K562 (cell line): ENCODE results near the gene ZFYVE1. TPM values are rescaled to one million over a fixed set of nuclear protein-coding genes. Genes with fewer than 3 reads are reported as not detected.

Experiments used
- ATAC-seq: fragments of 200-7000 bp; cut with Tn5 transposase; 3 replicates; pipeline ENCODE4 v1.9.1; 2020; ENCODE audit warnings: moderate library complexity
- BruUV-seq: library from RNA; stranded (reverse); fragments of 400-500 nt; replicated peaks from 2 replicates; lab custom pipeline; 2021; lab: Mats Ljungman, UMichigan
- CTCF ChIA-PET: fragments of 300-600 bp; formaldehyde crosslinking; extraction: SDS; loops from one replicate; lab custom pipeline; 2021; ENCODE audit warnings: low intra/inter-chr PET ratio; lab: Yijun Ruan, JAX
- POLR2A ChIA-PET: fragments of 300-600, 350-650 bp; sonication (Branson Sonifier 250); formaldehyde crosslinking; extraction: SDS; loops from one replicate; lab custom pipeline; 2021; ENCODE audit warnings: antibody characterized with exemption, inconsistent platforms; lab: Yijun Ruan, JAX
- DNase-seq, 4 experiments: peaks; one replicate each; pipeline versions ENCODE4 v3.0.0 to v3.0.0-alpha.2; 2011 to 2018; ENCODE audit warnings: low spot score in 3 of 4, mixed read lengths in 3 of 4; ENCODE audit errors: extremely low read depth in 1 of 4
- FAIRE-seq: peaks from 2 replicates; lab custom pipeline; 2011; peaks lifted over from hg19 to GRCh38; lab: Jason Lieb, UNC
- H2AFZ ChIP-seq: 2 replicates; pipeline ENCODE4 v1.6.0; 2011; ENCODE audit warnings: low read depth, low read length, control low read depth, inconsistent platforms
- H3K27ac ChIP-seq: fragments of 200-600 bp; 3 replicates; pipeline ENCODE4 v1.8.0; 2011; ENCODE audit warnings: low read depth, mild to moderate bottlenecking, control low read depth, inconsistent platforms, low read length, moderate library complexity, mixed read lengths; ENCODE audit errors: extremely low read depth
- H3K27me3 ChIP-seq, 2 experiments: fragments of 300-600 bp in 1 of 2; 2 replicates in 1 of 2; 3 replicates in 1 of 2; pipeline versions ENCODE4 v1.6.0 to v1.8.0; 2011; ENCODE audit warnings: inconsistent platforms in 2 of 2, low read length in 2 of 2, mild to moderate bottlenecking in 1 of 2, mixed read lengths in 1 of 2, moderate library complexity in 1 of 2; ENCODE audit not compliant: control insufficient read depth in 2 of 2, insufficient read depth in 2 of 2
- H3K36me3 ChIP-seq: fragments of 300-600 bp; 3 replicates; pipeline ENCODE4 v1.8.0; 2011; ENCODE audit warnings: mild to moderate bottlenecking, low read length, inconsistent platforms; ENCODE audit not compliant: control insufficient read depth, insufficient read depth
- H3K4me1 ChIP-seq, 2 experiments: fragments of 200-600 bp in 1 of 2; replicated peaks in 1 of 2; 2 replicates in 1 of 2; 3 replicates in 1 of 2; pipeline versions ENCODE4 v1.5.1 to v1.8.0; 2011; ENCODE audit warnings: inconsistent platforms in 2 of 2, low read length in 2 of 2, mild to moderate bottlenecking in 1 of 2, mixed read lengths in 1 of 2, moderate library complexity in 1 of 2; ENCODE audit not compliant: control insufficient read depth in 2 of 2, insufficient read depth in 2 of 2
- H3K4me2 ChIP-seq: 2 replicates; pipeline ENCODE4 v1.6.1; 2011; ENCODE audit warnings: low read length, control low read depth, inconsistent platforms, mixed read lengths; ENCODE audit not compliant: insufficient read depth
- H3K4me3 ChIP-seq: fragments of 200-600 bp; sonication (generic), shearing (Covaris generic); 2 replicates; pipeline ENCODE4 v1.5.1; 2016; ENCODE audit warnings: control low read depth, inconsistent platforms
- H3K79me2 ChIP-seq: fragments of 200-600 bp; 3 replicates; pipeline ENCODE4 v1.8.0; 2011; ENCODE audit warnings: low read length, inconsistent platforms; ENCODE audit not compliant: control insufficient read depth, insufficient read depth
- H3K9ac ChIP-seq, 2 experiments: 2 replicates each; pipeline versions ENCODE4 v1.6.0 to v1.6.1; 2011; ENCODE audit warnings: low read depth in 2 of 2, low read length in 2 of 2, control low read depth in 1 of 2, inconsistent platforms in 1 of 2, mild to moderate bottlenecking in 1 of 2, mixed read lengths in 1 of 2; ENCODE audit not compliant: insufficient read depth in 1 of 2
- H3K9me1 ChIP-seq: one replicate; pipeline ENCODE4 v1.6.0; 2011; ENCODE audit warnings: inconsistent platforms, mild to moderate bottlenecking, low read length, moderate library complexity; ENCODE audit not compliant: control insufficient read depth, insufficient read depth
- H3K9me3 ChIP-seq: replicated peaks from 2 replicates; pipeline ENCODE4 v1.5.1; 2011; ENCODE audit warnings: low read depth, low read length, inconsistent platforms; ENCODE audit not compliant: control insufficient read depth, insufficient read depth
- H4K20me1 ChIP-seq: replicated peaks from 2 replicates; pipeline ENCODE4 v1.6.1; 2011; ENCODE audit warnings: low read length, inconsistent platforms, mixed read lengths; ENCODE audit not compliant: control insufficient read depth, insufficient read depth
- C11orf30 ChIP-seq: fragments of 450-650 bp; IDR thresholded peaks from 2 replicates; pipeline ENCODE4 v1.6.1; 2016; ENCODE audit warnings: low read depth, mild to moderate bottlenecking
- CBFB ChIP-seq: sonication (generic); formaldehyde crosslinking; IDR thresholded peaks from 2 replicates; pipeline ENCODE4 v1.4.0; 2020; ENCODE audit warnings: mild to moderate bottlenecking, missing genetic modification reagents
- HOXB6 ChIP-seq: fragments of 250-450 bp; sonication (Bioruptor Pico); IDR thresholded peaks from 2 replicates; pipeline ENCODE4 v1.5.1; 2022; ENCODE audit warnings: mild to moderate bottlenecking, borderline replicate concordance
- KAT7 ChIP-seq: sonication (generic); formaldehyde crosslinking; IDR thresholded peaks from 2 replicates; pipeline ENCODE4 v1.8.0; 2022; ENCODE audit warnings: missing genetic modification reagents, mild to moderate bottlenecking, borderline replicate concordance
- MXI1 ChIP-seq: IDR thresholded peaks from 2 replicates; pipeline ENCODE4 v1.6.1; 2011; ENCODE audit warnings: low read depth, mild to moderate bottlenecking, improper control_type of control experiment, low read length
- POLR2A ChIP-seq: fragments of 450-650 bp; conservative IDR thresholded peaks from 2 replicates; pipeline ENCODE4 v1.6.1; 2016
- SAP30 ChIP-seq: fragments of 200-600 bp; sonication (generic); IDR thresholded peaks from 2 replicates; pipeline ENCODE4 v1.6.1; 2012; ENCODE audit warnings: borderline replicate concordance, low read depth, mild to moderate bottlenecking, moderate library complexity, low read length, control low read depth, inconsistent platforms; ENCODE audit not compliant: insufficient read depth, poor library complexity, severe bottlenecking
- XRCC4 ChIP-seq: IDR thresholded peaks from one replicate; pipeline ENCODE4 v1.6.1; 2011; ENCODE audit not compliant: insufficient read depth, insufficient read length; ENCODE audit errors: extremely low read depth
- ZC3H11A ChIP-seq: IDR thresholded peaks from 2 replicates; pipeline ENCODE4 v1.6.1; 2012; ENCODE audit warnings: low read depth, low read length, improper control_type of control experiment
- ZNF23 ChIP-seq: fragments of 250-450 bp; sonication (Bioruptor Pico); IDR thresholded peaks from 2 replicates; pipeline ENCODE4 v1.4.0; 2020; ENCODE audit warnings: mild to moderate bottlenecking
- WGBS: fragments of 100-300 bp; shearing (Covaris generic); methylation state at CpG from one replicate; pipeline ENCODE4 v1.1.6; 2016; ENCODE audit warnings: low coverage, mixed read lengths; ENCODE audit not compliant: insufficient coverage; ENCODE audit errors: missing lambda C conversion rate; 5-methylcytosine and 5-hydroxymethylcytosine counted together
- in situ Hi-C: fragments of 300-500 bp; cut with MboI; formaldehyde crosslinking; loops from 4 replicates; pipeline ENCODE4 v1.15.0; 2018; ENCODE audit warnings: inconsistent platforms, mixed read lengths
- intact Hi-C: fragments of 100-400 bp; cut with micrococcal nuclease; formaldehyde crosslinking; loops from 2 replicates; pipeline ENCODE4 v1.14.2; 2022
- polyA plus RNA-seq, 8 experiments: library from polyadenylated mRNA; depleted of rRNA in 4 of 8; stranded (reverse) in 5 of 8; unstranded in 3 of 8; fragments of >200 nt; fragmentation: Nextera tagmentation in 2 of 8; fragmentation: Illumina TruSeq in 1 of 8; extraction: Ambion mirVana in 2 of 8; extraction: Trizol in 1 of 8; gene quantifications; 2 replicates each; pipeline versions ENCODE4 v1.2.1 to v1.2.3, GENCODE V29; 2011 to 2014; ENCODE audit warnings: inconsistent platforms in 1 of 8, missing spikeins in 1 of 8
- total RNA-seq, 7 experiments: library from RNA; depleted of rRNA in 6 of 7; stranded (reverse); fragments of >200 nt in 6 of 7; fragmentation: Illumina TruSeq in 2 of 7; extraction: Trizol in 2 of 7; gene quantifications; 2 replicates each; pipeline versions ENCODE4 v1.2.1 to v1.2.3, GENCODE V29; 2011 to 2021; ENCODE audit warnings: low replicate concordance in 1 of 7
- TF ChIP-seq, protein P1 (sequence below): fragments of 450-650 bp; IDR thresholded peaks from 2 replicates; pipeline ENCODE4 v1.6.1; 2017; ENCODE audit warnings: antibody characterized with exemption, mild to moderate bottlenecking
- TF ChIP-seq, protein P2 (sequence below): fragments of 250-450 bp; sonication (Bioruptor Pico); IDR thresholded peaks from 2 replicates; pipeline ENCODE4 v1.9.0; 2021; ENCODE audit warnings: mild to moderate bottlenecking
- TF ChIP-seq, protein P3 (sequence below): fragments of 450-650 bp; IDR thresholded peaks from 2 replicates; pipeline ENCODE4 v1.6.1; 2018; ENCODE audit warnings: mild to moderate bottlenecking, low read depth; ENCODE audit not compliant: partially characterized antibody
- TF ChIP-seq, protein P4 (sequence below): IDR thresholded peaks from 2 replicates; pipeline ENCODE4 v1.6.1; 2014; ENCODE audit warnings: antibody characterized with exemption

The ZFYVE1 gene
- total and polyA plus RNA-seq, 9 of the 15 experiments (the other 6 are each of a cell fraction or from before 2014, with no cell fraction given): 0.62 to 5.5 (median 3.4) TPM

DNA sequence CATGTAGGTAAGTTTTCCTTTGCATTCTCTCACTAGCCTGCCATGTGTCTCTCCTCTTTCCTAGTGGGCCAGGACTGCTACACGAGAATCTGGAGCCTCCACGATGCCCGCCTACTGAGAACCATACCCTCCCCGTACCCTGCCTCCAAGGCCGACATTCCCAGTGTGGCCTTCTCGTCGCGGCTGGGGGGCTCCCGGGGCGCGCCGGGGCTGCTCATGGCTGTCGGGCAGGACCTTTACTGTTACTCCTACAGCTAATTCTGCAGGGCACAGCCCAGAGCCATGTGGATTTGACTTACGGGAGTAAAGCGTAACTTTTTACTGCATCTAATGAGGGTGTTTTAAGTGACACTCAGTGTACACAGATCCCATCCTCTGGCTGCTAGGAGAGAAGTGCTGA lies 68.4 kb downstream of the ZFYVE1 start (continued):
- TF ChIP-seq, protein P1, sequence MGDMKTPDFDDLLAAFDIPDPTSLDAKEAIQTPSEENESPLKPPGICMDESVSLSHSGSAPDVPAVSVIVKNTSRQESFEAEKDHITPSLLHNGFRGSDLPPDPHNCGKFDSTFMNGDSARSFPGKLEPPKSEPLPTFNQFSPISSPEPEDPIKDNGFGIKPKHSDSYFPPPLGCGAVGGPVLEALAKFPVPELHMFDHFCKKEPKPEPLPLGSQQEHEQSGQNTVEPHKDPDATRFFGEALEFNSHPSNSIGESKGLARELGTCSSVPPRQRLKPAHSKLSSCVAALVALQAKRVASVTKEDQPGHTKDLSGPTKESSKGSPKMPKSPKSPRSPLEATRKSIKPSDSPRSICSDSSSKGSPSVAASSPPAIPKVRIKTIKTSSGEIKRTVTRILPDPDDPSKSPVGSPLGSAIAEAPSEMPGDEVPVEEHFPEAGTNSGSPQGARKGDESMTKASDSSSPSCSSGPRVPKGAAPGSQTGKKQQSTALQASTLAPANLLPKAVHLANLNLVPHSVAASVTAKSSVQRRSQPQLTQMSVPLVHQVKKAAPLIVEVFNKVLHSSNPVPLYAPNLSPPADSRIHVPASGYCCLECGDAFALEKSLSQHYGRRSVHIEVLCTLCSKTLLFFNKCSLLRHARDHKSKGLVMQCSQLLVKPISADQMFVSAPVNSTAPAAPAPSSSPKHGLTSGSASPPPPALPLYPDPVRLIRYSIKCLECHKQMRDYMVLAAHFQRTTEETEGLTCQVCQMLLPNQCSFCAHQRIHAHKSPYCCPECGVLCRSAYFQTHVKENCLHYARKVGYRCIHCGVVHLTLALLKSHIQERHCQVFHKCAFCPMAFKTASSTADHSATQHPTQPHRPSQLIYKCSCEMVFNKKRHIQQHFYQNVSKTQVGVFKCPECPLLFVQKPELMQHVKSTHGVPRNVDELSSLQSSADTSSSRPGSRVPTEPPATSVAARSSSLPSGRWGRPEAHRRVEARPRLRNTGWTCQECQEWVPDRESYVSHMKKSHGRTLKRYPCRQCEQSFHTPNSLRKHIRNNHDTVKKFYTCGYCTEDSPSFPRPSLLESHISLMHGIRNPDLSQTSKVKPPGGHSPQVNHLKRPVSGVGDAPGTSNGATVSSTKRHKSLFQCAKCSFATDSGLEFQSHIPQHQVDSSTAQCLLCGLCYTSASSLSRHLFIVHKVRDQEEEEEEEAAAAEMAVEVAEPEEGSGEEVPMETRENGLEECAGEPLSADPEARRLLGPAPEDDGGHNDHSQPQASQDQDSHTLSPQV: no peak

DNA sequence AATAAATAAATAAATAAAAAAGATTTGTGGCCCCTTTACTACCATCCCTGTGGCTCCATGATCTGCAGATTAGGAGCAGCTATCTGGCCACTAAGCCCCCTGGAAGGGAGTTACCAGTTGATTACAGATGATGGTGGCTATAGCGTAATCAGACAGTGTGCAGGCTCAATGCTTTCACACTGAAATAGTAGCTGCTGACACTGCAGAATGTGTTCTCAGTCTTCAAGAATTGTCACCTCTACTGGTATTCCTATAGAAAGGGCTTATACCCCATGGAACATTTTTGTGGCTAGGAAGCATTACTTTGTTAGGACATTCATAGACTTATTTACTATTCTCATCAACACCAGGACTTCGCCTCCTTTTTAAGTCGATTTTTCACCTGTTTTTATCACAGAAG lies 69.7 kb downstream of the ZFYVE1 start:
- H3K79me2 ChIP-seq: no peaks in the 10 kb centered on the region
- POLR2A ChIA-PET: interaction anchor here (0.5 to 0.6 kb wide), 2 partner anchors 39 to 371 kb away, joined by 3 read pairs; no protein-coding TSS in a partner anchor
- TF ChIP-seq C11orf30: peak; percentile 29; the same call in 1 of the 2 replicates
- TF ChIP-seq XRCC4: no peak
- TF ChIP-seq MXI1: no peak
- no peak for TF ChIP-seq SAP30
- TF ChIP-seq, protein P2, sequence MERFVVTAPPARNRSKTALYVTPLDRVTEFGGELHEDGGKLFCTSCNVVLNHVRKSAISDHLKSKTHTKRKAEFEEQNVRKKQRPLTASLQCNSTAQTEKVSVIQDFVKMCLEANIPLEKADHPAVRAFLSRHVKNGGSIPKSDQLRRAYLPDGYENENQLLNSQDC (CRISPR knock-in tag): no peak
- TF ChIP-seq, protein P3, sequence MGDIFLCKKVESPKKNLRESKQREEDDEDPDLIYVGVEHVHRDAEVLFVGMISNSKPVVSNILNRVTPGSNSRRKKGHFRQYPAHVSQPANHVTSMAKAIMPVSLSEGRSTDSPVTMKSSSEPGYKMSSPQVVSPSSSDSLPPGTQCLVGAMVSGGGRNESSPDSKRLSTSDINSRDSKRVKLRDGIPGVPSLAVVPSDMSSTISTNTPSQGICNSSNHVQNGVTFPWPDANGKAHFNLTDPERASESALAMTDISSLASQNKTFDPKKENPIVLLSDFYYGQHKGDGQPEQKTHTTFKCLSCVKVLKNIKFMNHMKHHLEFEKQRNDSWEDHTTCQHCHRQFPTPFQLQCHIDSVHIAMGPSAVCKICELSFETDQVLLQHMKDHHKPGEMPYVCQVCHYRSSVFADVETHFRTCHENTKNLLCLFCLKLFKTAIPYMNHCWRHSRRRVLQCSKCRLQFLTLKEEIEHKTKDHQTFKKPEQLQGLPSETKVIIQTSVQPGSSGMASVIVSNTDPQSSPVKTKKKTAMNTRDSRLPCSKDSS: no peak
- TF ChIP-seq, protein P4, sequence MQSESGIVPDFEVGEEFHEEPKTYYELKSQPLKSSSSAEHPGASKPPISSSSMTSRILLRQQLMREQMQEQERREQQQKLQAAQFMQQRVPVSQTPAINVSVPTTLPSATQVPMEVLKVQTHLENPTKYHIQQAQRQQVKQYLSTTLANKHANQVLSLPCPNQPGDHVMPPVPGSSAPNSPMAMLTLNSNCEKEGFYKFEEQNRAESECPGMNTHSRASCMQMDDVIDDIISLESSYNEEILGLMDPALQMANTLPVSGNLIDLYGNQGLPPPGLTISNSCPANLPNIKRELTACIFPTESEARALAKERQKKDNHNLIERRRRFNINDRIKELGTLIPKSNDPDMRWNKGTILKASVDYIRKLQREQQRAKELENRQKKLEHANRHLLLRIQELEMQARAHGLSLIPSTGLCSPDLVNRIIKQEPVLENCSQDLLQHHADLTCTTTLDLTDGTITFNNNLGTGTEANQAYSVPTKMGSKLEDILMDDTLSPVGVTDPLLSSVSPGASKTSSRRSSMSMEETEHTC: no peak
- TF ChIP-seq ZNF23 (CRISPR knock-in tag): no peak
- TF ChIP-seq ZC3H11A: no peak
- TF ChIP-seq CBFB (CRISPR knock-in tag): no peak
- TF ChIP-seq POLR2A: no peak
- no peak for TF ChIP-seq HOXB6 (CRISPR knock-in tag)
- TF ChIP-seq KAT7 (CRISPR knock-in tag): no peak

More for the DNA sequence above, 69.7 kb downstream of the ZFYVE1 start:
- WGBS: 69% methylated on average over 3 of the region's 3 CpGs
- no peak overlapping the region for H3K4me3 ChIP-seq
- in situ Hi-C loops: no loop called here
- H2AFZ ChIP-seq: no peak overlapping the region
- H3K27me3 ChIP-seq: no peaks in the 10 kb centered on the region
- no peak overlapping the region for H3K27ac ChIP-seq
- no peaks in the 10 kb centered on the region for H3K9me1 ChIP-seq
- H3K9ac ChIP-seq: no peak overlapping the region
- intact Hi-C loops: no loop called here
- ATAC-seq: no peak
- no peaks in the 10 kb centered on the region for H4K20me1 ChIP-seq
- no TSS peak for BruUV-seq
- CTCF ChIA-PET: no interaction called here
- no peak overlapping the region for H3K4me2 ChIP-seq
- no peaks in the 10 kb centered on the region; a peak in 1 of 5 replicates for H3K4me1 ChIP-seq
- DNase-seq: no peak
- no peak for FAIRE-seq
- no peaks in the 10 kb centered on the region for H3K9me3 ChIP-seq
- peaks cover 65% of the 10 kb centered on the region; the same call in 2 of the 3 replicates for H3K36me3 ChIP-seq
